ENCODE data around the gene MED13L.
"Not testable (repeated sequence)": the region's sequence is repeated elsewhere in the genome, so short reads cannot be mapped to it uniquely, and the experiment has no call there.

Gene MED13L

DNA sequence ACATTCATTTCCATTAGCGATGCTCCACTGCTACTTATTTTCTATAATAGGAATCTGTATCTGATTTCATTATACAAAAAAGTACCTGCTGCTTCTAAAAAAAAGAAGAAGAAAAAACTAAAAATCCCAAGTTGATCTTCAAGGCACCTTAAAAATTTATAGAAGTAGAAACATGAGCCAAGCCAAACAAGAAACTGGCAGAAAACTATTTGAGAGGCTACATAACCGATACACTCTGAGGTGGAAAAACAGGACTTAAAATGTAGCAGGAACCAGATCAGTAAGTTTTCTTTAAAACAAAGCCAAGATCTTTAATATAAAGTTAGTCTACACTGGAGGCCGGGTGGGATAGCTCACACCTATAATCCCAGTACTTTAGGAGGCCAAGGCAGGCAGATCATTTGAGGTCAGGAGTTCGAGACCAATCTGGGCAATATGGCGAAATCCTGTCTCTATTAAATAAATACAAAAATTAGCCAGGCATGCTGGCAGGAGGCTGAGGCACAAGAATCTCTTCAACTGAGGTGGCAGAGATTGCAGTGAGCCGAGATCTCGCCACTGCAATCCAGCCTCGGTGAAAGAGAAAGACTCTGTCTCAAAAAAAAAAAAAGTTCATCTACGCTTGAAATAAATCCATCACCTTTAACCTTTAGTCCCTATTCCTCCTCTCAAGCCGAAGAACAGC lies 278.6 kb downstream of the MED13L start:
- no peak for DNase-seq

DNA sequence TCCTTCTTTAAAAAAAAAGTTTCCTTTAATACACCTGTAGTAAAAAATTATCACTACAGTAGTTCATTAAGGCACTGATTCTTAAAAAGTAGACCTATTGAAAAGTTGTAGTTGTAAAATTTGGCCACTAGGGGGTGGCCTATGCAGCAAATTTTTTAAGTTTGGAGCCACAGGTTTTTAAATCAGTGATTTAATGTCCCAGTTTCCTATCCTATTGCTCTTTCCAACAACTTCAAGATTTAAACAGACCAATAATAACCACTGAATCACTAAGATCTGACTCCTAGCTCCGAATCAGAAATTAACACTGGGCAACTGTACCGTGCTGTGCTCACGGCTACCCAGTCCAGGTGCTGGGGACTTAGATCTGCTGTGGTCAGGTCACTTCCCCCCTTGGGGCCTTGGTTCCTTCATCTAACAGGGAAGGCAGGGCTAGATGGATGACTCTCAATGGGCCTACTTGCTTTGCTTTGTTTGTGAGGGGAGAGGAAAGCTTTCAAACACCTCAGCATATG lies 279.3 kb downstream of the MED13L start:
- peak; percentile 71 for DNase-seq

DNA sequence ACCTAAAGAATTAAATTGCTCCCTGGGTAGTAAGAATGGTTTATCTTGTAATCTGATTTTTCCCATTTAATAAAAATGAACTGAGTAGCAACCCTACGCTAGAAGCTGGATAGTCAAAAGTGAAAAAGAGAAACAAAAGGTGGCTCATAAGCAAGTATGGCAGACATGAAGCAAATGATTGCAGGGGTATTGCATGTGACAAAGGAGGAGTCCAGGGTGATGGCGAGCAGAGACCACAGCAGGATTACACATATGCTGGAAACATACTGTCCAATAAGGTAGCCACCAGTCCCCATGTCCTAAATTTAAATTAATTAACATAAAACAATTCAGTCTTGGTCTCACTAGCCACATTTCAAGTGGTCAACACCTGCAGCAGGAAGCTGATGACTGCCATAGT lies 283.8 kb downstream of the MED13L start:
- DNase-seq, result no peak

DNA sequence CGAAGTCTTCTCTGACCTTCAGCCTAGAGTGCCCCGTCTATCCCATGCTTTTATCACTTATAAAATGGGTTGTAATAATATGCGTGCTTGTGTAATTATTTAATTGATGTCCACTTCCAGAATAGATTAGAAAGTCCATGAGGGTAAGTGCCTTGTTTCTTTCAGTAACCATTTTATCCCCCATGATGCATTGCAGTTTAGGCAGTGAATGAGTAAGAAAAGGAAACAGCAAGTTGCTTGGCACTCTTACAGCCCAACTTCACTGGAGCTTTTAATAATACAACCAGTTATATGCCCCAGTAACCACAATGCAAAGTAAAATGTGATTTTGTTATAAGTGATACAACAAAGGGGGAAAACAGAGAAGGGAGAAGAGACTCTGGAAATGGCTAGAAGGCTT lies 287.3 kb downstream of the MED13L start:
- no peak for DNase-seq

DNA sequence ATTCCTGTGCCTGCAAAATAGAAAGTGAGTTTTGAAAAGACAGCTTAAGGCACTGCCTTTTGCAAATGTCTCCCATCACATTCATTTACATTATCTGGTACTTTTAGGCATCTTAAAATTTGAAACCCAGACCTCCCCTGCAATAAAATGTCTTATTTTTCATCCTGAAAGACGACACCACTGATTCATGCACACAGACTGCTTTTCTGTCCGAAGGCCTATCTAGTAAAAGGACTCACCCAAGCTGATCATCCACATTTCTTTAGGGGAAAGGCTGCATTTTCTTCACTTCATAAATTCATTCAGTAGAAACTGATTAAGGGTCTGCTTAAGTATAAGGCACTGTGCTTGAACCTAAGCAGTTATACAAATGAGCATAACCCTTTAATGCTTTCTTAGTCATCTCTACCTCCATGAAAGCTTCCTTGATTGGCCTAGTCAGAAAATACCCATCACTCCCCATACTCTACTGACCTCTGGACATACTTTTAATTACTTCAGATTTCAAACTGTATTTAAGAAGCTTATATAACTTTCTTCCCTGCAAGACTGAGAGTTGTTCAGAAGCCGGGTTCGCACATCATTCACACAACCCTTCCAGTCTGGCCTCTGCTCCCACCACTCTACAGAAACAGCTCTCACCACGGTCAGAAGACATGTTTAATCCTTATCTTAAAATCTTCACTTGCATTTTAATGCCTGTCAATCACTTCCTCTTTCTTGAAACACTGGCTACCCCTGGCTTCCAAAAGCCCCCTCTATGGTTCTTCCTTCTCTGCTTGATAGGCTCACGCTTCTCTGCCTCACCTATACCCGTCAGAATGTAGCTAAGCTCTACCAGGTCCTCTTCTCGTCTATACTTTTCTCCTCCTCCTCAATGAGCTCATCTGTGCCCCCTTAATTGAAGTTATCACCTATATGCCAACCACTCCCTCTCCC lies 288.6 kb downstream of the MED13L start:
- DNase-seq, result peak; percentile 23

DNA sequence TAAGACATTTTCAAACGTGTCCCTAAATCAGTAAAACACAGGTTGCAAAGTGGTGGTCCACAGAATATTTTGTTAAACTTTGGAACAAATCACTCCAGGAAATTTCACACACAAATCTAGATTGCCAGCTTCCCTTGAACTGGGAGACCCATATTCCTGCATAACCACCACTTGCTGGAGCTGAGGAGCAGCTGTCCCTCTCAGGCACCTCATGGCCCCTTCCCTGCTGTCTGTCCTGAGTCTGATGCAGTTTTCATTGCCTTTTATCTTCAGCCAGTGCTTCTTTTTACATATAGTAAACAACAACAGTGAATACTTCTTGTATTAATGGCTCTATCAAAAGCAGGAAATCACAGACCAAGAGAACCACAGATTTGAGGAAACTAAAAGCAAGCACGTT lies 289.3 kb downstream of the MED13L start:
- DNase-seq, result no peak

DNA sequence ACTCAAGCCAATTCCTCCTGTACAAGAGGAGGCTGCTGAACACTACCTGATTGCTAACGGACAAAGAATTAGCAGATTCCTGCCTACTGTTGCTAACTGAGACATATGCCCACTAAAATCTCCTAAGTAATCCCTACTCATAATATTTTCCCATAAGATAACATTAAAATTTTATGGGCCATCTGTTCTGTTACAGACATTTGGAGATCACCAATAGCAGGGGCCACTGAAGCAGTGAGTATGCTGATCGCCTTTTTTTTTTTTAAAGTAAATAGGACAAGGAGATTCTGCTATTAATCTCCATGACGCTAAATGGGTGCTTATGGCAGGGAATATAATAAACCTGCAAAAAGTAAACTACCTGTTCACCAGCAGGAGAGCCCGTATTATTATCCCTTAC lies 292.9 kb downstream of the MED13L start:
- DNase-seq, result no peak

DNA sequence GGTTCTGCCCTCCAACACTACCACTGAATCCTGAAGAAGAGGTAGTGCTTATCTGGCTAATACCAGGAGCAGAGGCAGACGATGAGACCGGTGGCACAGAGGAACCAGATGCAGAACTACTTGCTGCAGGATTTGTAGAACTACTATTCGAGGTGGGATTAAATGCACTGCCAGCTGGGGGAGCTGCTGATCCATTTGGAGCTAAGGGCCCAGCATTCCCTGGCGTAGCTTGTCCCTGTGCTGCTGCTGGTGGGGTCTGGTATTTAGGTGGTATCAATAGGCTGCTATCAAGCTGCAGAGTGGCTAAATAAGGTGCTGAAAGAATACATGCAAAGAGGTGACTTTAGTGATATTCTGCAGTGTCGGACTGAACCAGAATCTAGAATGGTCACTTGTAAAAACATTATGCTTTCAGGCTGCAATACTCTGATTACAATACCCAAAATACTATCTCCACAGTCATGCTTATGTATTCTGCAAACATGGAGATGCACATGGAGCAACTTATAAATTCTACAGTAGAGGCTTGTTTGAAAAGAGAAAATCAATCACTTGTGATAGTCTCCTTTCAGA lies 294.2 kb downstream of the MED13L start:
- DNase-seq, result peak; percentile 41

DNA sequence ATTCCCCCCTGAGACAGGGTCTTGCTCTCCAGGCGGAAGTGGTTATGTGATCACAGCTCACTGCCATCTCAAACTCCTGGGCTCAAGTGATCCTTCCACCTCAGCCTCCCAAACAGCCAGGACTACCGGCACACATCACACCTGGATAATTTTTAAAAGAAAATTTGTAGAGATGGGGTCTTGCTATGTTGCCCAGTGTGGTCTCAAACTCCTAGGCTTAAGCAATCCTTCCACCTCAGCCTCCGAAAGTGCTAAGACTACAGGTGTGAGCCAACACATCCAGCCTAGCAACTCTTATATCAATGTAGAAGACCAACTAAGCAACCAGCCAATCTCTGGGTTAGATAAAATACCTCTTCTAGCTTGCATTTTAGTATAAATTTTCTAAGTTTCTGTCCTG lies 297.2 kb downstream of the MED13L start:
- no peak for DNase-seq

DNA sequence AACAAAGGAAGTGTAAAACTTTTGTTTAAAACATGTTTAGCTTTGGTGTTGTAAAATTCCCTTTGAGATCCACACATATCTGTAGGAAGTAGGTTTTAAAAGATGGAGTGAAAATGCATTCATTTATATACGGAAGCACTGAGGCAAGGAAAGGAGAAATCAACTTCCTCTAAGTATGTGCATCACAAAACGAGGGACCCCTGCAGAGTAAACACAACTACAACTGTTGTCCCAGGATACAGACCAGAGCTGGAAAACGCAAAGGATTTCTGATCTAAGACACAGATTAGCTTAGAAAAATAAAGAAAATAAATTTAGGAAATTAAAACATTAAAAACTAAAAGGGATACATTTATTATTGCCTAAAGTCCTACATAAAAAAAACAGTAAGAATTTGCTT lies 297.6 kb downstream of the MED13L start:
- no peak for DNase-seq

DNA sequence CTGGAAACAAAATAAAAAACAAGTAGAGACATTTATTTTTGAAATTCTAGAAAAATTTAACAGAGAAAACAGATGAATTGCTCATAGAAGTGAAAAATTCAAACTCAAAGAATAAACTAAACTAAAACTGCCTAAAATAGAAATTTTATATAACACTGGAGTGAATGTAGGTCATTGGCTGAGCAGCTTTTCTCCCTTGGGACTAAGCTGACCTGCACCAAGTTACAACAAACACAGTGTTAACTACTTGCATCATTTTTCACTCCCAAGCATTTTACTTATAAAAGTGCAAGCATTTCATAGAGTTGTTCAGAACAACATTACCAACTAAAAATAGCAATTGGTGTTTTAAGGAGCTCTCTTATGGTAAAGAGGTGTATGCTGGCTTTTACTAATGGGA lies 298.1 kb downstream of the MED13L start:
- no peak for DNase-seq

DNA sequence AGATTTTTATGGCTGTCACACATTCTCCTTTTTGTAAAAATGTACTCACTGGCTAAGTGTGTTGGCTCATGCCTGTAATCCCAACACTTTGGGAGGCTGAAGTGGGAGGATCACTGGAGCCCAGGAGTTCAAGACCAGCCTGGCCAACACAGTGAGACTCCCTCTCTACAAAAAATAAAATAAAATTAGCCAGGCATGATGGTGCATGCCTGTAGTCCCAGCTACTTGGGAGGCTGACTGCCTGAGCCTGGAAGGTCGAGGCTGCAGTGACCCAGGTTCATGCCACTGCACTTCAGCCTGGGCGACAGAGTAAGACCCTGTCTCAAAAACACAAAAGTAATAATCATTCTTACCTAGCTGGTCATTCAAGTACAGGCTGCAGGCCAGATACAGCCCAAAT lies 300.7 kb downstream of the MED13L start:
- DNase-seq, result not testable (repeated sequence)

DNA sequence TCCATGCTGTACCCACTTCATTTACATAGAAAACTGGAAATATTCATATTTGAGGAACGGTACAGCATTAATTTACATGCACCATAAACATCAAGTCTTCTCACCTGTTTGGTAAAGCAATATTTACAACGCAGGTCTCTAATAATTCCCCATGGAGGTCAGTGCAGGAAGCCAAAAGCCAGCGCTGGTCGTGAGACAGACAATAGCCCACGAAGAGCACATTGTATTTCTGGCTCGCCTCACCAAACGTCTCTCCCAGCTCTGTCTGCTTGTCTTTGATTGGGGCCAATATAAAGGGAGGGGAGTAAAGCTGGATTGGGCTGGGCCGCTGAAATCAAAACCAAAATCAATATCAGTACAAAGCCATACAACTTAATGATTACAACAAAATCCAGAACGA lies 302.1 kb downstream of the MED13L start:
- DNase-seq, result no peak

DNA sequence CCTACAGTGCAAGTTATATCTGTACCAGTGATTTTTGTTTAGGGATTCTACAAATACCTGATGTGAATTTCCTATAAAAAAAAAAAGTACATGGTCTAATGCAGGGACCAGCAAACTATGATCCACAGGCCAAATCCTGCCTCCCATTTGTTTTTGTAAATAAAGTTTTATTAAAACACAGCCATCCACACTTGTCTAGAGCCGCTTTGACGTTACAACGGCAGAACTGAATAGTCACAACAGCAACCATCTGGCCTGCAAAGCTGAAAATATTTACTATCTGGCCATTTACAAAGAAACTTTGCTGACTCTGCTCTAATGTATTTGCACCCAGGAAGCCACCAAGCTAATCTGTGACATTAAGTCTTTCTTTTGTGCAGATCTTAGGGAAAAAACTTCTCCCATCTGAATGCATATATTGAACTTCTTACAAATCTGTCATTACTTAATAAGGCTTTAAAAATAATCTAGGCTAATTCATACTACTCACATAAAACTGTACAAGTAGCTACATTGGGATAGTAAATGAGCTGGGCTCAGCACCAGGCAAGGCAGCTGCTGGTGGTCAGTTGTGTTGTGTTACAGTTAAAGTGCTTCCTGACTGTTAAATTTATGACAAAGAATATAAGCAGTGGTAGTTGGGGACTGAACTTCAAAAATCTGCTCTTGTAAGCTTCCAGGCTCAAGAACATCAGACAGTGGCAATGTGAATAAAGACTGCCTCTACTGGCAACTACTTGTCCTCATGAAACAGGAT lies 303.3 kb downstream of the MED13L start:
- no peak for DNase-seq

DNA sequence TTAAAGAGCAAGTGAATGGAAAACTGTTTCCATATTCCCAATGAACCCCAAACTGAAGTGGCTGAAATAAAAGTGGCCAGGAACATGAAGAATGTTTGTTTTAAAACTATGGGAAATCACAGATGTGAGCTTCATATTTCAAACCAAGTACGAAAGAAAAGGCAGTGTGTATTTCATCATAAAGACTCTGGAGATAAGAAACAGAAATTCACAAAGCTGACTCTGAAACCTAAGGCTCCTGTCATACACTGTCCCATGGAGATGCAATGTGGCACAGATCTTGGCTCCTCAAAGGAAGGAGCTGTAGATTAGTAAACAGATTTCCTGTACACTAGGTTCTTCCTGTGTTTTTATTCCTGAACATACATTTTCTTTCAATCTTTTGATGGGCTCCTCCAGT lies 304.4 kb downstream of the MED13L start:
- no peak for DNase-seq

DNA sequence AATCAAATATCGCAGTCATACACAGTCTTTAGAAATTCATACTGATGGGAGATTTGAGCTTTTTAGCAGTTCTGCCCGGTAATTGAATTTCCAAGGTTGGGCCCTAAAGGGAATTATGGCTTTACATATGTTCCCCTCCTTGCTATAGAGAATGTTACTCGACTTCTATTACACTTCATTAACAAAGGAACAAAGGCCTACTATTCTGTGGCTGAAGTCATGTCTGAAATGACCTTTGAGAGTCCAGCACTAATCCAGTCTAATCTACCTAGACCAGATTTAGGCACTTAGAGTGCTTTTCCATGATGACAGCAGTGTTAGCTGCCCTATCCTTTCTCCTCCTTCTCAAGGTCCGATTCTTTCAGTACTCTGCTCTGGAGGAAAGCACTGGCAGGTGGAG lies 305.3 kb downstream of the MED13L start:
- DNase-seq, result no peak

DNA sequence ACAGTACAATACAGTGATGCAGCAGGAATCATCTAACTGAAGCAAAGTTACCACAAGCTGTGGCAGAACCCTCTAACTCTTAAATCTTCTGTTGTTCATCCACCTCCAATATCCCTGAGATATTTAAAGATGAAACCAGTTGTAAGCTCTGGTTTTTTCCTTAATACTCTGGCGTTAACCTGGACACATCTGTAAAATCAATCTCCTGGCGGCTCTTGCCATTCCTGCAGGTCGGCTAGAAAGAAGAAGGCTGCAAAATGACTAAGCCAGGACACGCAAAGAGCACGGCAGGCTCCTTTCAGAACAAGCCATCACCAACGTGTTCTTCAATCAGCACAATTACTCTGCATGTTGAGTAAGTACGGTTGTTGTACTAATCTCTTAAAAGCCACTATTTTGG lies 309.3 kb downstream of the MED13L start:
- DNase-seq, result no peak

DNA sequence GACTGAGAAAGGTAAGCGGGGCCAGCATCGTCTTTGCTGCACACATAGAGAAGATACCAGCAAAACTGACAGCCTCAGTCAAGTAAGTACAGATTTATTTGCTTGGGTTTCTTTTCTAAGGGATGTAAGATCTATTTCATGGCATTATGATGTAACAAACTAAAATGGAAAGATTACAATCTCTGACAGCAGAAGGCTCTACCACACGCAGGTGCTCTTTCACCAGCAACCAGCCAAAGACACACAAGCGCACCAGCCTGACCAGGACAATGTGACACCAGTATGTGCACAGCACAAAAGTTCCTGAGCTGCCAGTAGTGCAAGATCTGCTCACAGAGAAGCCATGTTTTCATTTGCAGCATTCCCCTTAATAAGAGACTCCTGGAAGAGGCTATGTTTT lies 311.1 kb downstream of the MED13L start:
- DNase-seq, result no peak

DNA sequence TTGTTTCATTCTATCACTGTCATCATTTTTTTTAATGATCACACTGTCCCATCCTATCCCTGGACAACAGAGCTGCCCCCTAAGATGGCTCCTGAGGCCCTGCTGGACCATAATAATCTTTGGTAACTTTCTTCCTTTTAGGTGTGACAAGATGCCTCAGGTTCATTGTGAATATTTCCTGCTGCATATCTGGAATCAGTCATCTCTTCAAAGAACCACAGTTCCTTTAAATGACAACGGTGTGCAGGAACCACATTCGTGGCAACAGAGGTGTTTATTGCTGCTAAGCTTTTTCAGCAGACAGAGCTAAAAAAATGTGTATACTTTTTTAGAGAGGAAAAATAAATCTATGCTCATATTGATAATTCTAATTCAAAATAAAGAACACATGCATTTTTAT lies 312.9 kb downstream of the MED13L start:
- no peak for DNase-seq

DNA sequence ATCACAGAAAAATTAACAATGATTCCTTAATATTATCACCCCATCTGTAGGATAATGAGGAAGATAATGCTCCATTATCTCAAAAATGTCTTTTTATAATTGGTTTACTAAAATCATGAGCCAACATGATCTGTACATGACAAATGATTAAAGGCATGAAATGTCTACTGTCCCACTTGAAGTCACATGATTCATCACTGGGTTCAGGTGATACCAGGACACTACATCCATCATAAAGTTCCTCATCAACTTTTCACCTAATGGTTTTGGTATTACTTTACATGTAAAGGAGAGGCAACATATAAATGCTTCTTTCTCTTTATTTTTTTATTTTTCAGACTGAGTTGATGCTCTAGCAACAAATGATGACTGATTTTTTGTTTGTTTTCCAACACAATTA lies 313.3 kb downstream of the MED13L start:
- no peak for DNase-seq

DNA sequence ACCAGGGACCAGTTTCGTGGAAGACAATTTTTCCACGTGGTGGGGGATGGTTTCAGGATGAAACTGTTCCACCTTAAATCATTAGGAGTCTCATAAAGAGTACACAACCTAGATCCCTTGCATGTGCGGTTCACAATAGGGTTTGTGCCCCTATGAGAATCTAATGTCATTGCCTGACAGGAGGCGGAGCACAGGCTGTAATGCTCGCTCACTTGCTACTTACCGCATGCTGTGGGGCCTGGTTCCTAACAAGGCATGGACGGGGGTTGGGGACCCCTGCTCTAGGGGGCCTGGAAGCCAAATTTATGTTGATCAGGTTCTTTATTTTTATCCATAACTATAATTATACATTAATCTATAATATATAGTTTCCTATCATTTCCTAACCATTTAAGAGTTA lies 315.3 kb downstream of the MED13L start:
- DNase-seq, result no peak

DNA sequence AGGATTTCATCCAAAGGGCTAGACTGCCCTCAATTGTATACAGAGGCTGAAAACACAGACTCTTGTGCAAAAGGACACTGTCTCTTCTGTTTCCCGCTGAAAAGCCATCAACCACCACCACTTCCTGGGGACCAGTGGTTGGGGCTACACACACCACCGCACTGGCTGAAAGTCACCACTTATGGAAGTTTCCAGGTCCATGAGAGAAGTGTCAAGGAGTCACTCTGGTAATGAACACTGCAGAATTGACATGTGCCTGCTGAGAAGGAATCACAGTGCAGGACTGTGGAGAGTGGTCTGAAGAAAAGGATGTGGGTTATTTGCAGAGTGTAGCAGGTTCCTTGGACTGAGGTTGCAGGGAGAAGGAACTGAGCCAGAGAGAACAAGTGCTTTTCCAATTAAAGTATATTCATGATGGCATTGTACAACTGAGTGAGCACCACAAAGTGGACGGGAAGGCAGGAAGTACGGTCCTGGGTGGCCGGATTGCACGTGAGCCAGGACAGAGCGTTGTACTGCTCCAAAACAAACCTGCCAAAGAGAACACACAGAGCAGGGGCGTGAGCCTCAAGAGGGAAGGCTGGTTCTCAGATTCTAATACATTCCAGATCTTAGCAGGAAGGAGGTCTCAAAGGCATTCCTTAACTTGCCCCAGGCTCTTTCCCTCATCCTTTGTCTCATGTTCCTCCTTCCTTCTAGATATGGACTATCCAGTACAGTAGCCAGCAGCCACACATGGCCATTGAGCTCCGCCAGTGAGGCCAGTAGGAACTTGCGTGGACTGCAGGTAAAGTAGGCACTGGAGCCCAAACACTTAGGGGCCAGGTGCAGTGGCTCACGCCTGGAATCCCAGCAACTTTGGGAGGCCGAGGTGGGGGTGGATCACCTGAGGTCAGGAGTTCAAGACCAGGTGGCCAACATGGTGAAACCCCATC lies 316.4 kb downstream of the MED13L start:
- no peak for DNase-seq
